ENCODE results near the gene HDGFL1.

DNA sequence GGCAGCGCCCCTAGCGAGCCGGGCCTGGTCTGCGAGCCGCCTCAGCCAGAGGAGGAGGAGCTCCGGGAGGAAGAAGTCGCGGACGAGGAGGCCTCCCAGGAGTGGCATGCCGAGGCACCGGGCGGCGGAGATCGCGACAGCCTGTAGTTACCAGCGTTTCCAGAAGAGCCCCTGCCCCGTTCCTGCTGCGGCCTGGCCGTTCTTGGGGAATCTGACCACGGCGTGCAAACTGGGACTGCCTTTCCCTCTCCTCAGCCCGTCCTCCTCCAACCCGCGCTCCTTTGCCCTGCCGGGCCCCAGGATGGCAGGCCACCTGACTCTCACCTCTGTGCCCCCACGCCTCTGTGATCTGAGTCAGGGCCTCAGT is 802 bp downstream of the HDGFL1 start:
- TF ChIP-seq, protein P1, sequence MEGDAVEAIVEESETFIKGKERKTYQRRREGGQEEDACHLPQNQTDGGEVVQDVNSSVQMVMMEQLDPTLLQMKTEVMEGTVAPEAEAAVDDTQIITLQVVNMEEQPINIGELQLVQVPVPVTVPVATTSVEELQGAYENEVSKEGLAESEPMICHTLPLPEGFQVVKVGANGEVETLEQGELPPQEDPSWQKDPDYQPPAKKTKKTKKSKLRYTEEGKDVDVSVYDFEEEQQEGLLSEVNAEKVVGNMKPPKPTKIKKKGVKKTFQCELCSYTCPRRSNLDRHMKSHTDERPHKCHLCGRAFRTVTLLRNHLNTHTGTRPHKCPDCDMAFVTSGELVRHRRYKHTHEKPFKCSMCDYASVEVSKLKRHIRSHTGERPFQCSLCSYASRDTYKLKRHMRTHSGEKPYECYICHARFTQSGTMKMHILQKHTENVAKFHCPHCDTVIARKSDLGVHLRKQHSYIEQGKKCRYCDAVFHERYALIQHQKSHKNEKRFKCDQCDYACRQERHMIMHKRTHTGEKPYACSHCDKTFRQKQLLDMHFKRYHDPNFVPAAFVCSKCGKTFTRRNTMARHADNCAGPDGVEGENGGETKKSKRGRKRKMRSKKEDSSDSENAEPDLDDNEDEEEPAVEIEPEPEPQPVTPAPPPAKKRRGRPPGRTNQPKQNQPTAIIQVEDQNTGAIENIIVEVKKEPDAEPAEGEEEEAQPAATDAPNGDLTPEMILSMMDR (IDR thresholded peaks at IDR 0.05): no peak
- no peak for TF ChIP-seq EP300 (IDR thresholded peaks at IDR 0.05)

All from stomach (tissue), 4 donors.